SU-DHL-6 (cell line): ENCODE measurements around the gene GAN.

Experiments used
- H2AFZ ChIP-seq: fragments of 200-600 bp; sonication (generic); 2 replicates; pipeline ENCODE4 v1.6.1; 2014; ENCODE audit warnings: low read depth, mild to moderate bottlenecking, moderate library complexity, mixed read lengths, antibody characterized with exemption, low read length; ENCODE audit not compliant: severe bottlenecking
- H3F3A ChIP-seq: fragments of 200-600 bp; shearing (Covaris generic); 2 replicates; pipeline ENCODE4 v1.6.0; 2016; ENCODE audit warnings: antibody characterized with exemption, mild to moderate bottlenecking; ENCODE audit not compliant: insufficient read depth
- H3K27ac ChIP-seq: fragments of 200-600 bp; sonication (generic); 2 replicates; pipeline ENCODE4 v1.5.1; 2016; ENCODE audit warnings: low read depth, mild to moderate bottlenecking, low read length, moderate library complexity, mixed read lengths
- H3K27me3 ChIP-seq: fragments of 200-600 bp; sonication (generic), shearing (Covaris generic); 2 replicates; pipeline ENCODE4 v1.6.0; 2014; ENCODE audit warnings: mild to moderate bottlenecking, low read length
- H3K36me3 ChIP-seq: fragments of 200-600 bp; sonication (generic); 2 replicates; pipeline ENCODE4 v1.6.1; 2014; ENCODE audit warnings: mild to moderate bottlenecking, low read length, mixed read lengths
- H3K4me2 ChIP-seq: fragments of 300-600, 200-600 bp; shearing (Covaris generic), sonication (generic); 2 replicates; pipeline ENCODE4 v1.6.0; 2014; ENCODE audit warnings: low read length, low read depth, mild to moderate bottlenecking; ENCODE audit not compliant: poor library complexity, severe bottlenecking
- H3K4me3 ChIP-seq: fragments of 200-600 bp; sonication (generic); 2 replicates; pipeline ENCODE4 v1.5.1; 2014; ENCODE audit warnings: antibody characterized with exemption, low read length, mild to moderate bottlenecking, mixed read lengths; ENCODE audit not compliant: insufficient read depth, poor library complexity, severe bottlenecking
- H3K79me2 ChIP-seq: fragments of 200-600 bp; sonication (generic); 2 replicates; pipeline ENCODE4 v1.6.1; 2014; ENCODE audit warnings: mild to moderate bottlenecking, low read length, moderate library complexity; ENCODE audit not compliant: insufficient read depth
- H3K9ac ChIP-seq: fragments of 200-600 bp; sonication (generic); 2 replicates; pipeline ENCODE4 v1.7.0; 2014; ENCODE audit warnings: mild to moderate bottlenecking, low read length
- H3K9me2 ChIP-seq: fragments of 200-600 bp; sonication (generic); replicated peaks from 2 replicates; pipeline ENCODE4 v1.6.1; 2014; ENCODE audit warnings: low read length; ENCODE audit not compliant: insufficient read depth
- H3K9me3 ChIP-seq: fragments of 200-600 bp; sonication (generic); 2 replicates; pipeline ENCODE4 v1.6.1; 2014; ENCODE audit warnings: low read length, mixed read lengths; ENCODE audit not compliant: insufficient read depth
- H4K20me1 ChIP-seq: fragments of 200-600 bp; sonication (generic); 2 replicates; pipeline ENCODE4 v1.6.1; 2014; ENCODE audit warnings: low read depth, mild to moderate bottlenecking, antibody characterized with exemption, low read length, moderate library complexity, mixed read lengths
- CTCF ChIP-seq: fragments of 200-600 bp; sonication (generic); IDR thresholded peaks from one replicate; pipeline ENCODE4 v1.5.1; 2017; ENCODE audit warnings: antibody characterized with exemption, mild to moderate bottlenecking, low read length, moderate library complexity; ENCODE audit not compliant: insufficient read depth, poor library complexity, severe bottlenecking
- EZH2phosphoT487 ChIP-seq: fragments of 200-600 bp; sonication (generic), shearing (Covaris generic); conservative IDR thresholded peaks from 2 replicates; pipeline ENCODE4 v1.6.1; 2018; ENCODE audit warnings: mild to moderate bottlenecking, antibody characterized with exemption, low read length, moderate library complexity, mixed read lengths

Gene GAN

GRCh38 chr16:81435103-81435502 lies 120.3 kb downstream of the GAN start:
- H3K9ac ChIP-seq, result no peak overlapping the region
- H3K4me3 ChIP-seq, result no peak overlapping the region
- no peaks in the 10 kb centered on the region for H3K36me3 ChIP-seq
- H4K20me1 ChIP-seq, result no peaks in the 10 kb centered on the region
- no peaks in the 10 kb centered on the region for H3K79me2 ChIP-seq
- H3K9me3 ChIP-seq, result no peaks in the 10 kb centered on the region
- no peaks in the 10 kb centered on the region for H3K27me3 ChIP-seq
- H3K9me2 ChIP-seq, result no peaks in the 10 kb centered on the region
- H3K4me2 ChIP-seq, result no peak overlapping the region
- H3F3A ChIP-seq, result no peaks in the 10 kb centered on the region
- no peak for TF ChIP-seq CTCF
- no peak overlapping the region for H2AFZ ChIP-seq
- no peak overlapping the region for H3K27ac ChIP-seq

- no peaks in the 10 kb centered on the region for H3K27me3 ChIP-seq
- no peak for TF ChIP-seq CTCF
- TF ChIP-seq EZH2phosphoT487, result no peak
- no peak overlapping the region for H3K27ac ChIP-seq
- no peaks in the 10 kb centered on the region for H3F3A ChIP-seq
- no peaks in the 10 kb centered on the region for H3K9me2 ChIP-seq
- H2AFZ ChIP-seq, result no peak overlapping the region
- no peak overlapping the region for H3K9ac ChIP-seq
- no peaks in the 10 kb centered on the region for H3K9me3 ChIP-seq
- no peak overlapping the region for H3K4me3 ChIP-seq
- H3K36me3 ChIP-seq, result no peaks in the 10 kb centered on the region
- no peak overlapping the region for H3K4me2 ChIP-seq
- no peaks in the 10 kb centered on the region for H4K20me1 ChIP-seq
- no peaks in the 10 kb centered on the region for H3K79me2 ChIP-seq
Observed at GRCh38 chr16:81435567-81435966, 120.8 kb downstream of the GAN start.

GRCh38 chr16:81436386-81436785 lies 121.6 kb downstream of the GAN start:
- Histone ChIP-seq H3K27ac (no peak overlapping the region), H3K79me2 (no peaks in the 10 kb centered on the region), H3K4me2 (no peak overlapping the region)

More at GRCh38 chr16:81436386-81436785, 121.6 kb downstream of the GAN start:
- no peaks in the 10 kb centered on the region for H4K20me1 ChIP-seq
- H3F3A ChIP-seq, result no peaks in the 10 kb centered on the region
- no peak overlapping the region for H3K4me3 ChIP-seq
- no peak overlapping the region for H2AFZ ChIP-seq
- no peaks in the 10 kb centered on the region for H3K9me3 ChIP-seq
- H3K9ac ChIP-seq, result no peak overlapping the region
- TF ChIP-seq CTCF, result no peak
- no peak for TF ChIP-seq EZH2phosphoT487
- H3K9me2 ChIP-seq, result no peaks in the 10 kb centered on the region
- no peaks in the 10 kb centered on the region for H3K36me3 ChIP-seq
- H3K27me3 ChIP-seq, result no peaks in the 10 kb centered on the region
